Neural progenitor cell (in vitro differentiated cells): ENCODE results near the gene PLAC8. TPM values are rescaled to one million over a fixed set of nuclear protein-coding genes. Genes with fewer than 3 reads are reported as not detected.

Experiments used
- DNase-seq: peaks from one replicate; pipeline ENCODE4 v3.0.0-alpha.2; 2016; ENCODE audit warnings: low spot score
- H2AFZ ChIP-seq: fragments of 200-600 bp; sonication (generic); replicated peaks from 2 replicates; pipeline ENCODE4 v1.6.1; 2016; ENCODE audit warnings: antibody characterized with exemption
- H3F3A ChIP-seq: fragments of 200-600 bp; sonication (generic); 2 replicates; pipeline ENCODE4 v1.6.1; 2016; ENCODE audit warnings: antibody characterized with exemption, low read depth
- H3K27ac ChIP-seq: fragments of 200-600 bp; sonication (generic); 2 replicates; pipeline ENCODE4 v1.5.1; 2016; ENCODE audit warnings: mild to moderate bottlenecking
- H3K27me3 ChIP-seq: fragments of 200-600 bp; sonication (generic); 2 replicates; pipeline ENCODE4 v1.6.1; 2016; ENCODE audit warnings: mild to moderate bottlenecking, moderate library complexity
- H3K36me3 ChIP-seq: fragments of 200-600 bp; sonication (generic); 2 replicates; pipeline ENCODE4 v1.5.1; 2016
- H3K4me1 ChIP-seq: fragments of 200-600 bp; sonication (generic); 2 replicates; pipeline ENCODE4 v1.6.1; 2016; ENCODE audit warnings: mixed run types
- H3K4me2 ChIP-seq: fragments of 200-600 bp; sonication (generic); 2 replicates; pipeline ENCODE4 v1.6.1; 2016
- H3K4me3 ChIP-seq: fragments of 200-600 bp; sonication (generic); 2 replicates; pipeline ENCODE4 v1.5.1; 2016
- H3K79me2 ChIP-seq: fragments of 200-600 bp; sonication (generic); 2 replicates; pipeline ENCODE4 v1.6.1; 2016; ENCODE audit warnings: low read depth
- H3K9ac ChIP-seq: fragments of 200-600 bp; sonication (generic); 2 replicates; pipeline ENCODE4 v1.6.1; 2016
- H3K9me3 ChIP-seq: fragments of 200-600 bp; sonication (generic); 2 replicates; pipeline ENCODE4 v1.5.1; 2016; ENCODE audit warnings: low read depth
- H4K20me1 ChIP-seq: fragments of 200-600 bp; sonication (generic); 2 replicates; pipeline ENCODE4 v1.6.1; 2016; ENCODE audit warnings: low read depth
- H3K27ac Mint-ChIP-seq: 3 replicates; pipeline ENCODE4 v1.8.0; 2021; ENCODE audit warnings: mixed read lengths
- H3K27me3 Mint-ChIP-seq: 2 replicates; pipeline ENCODE4 v1.8.0; 2022; ENCODE audit warnings: low read depth, mild to moderate bottlenecking, inconsistent platforms, moderate library complexity, mixed read lengths; ENCODE audit not compliant: insufficient read depth
- H3K36me3 Mint-ChIP-seq: 3 replicates; pipeline ENCODE4 v1.8.0; 2021; ENCODE audit warnings: mixed read lengths
- H3K4me1 Mint-ChIP-seq: 3 replicates; pipeline ENCODE4 v1.8.0; 2021; ENCODE audit warnings: mixed read lengths
- H3K4me3 Mint-ChIP-seq: 3 replicates; pipeline ENCODE4 v1.8.0; 2021; ENCODE audit warnings: mild to moderate bottlenecking, moderate library complexity, mixed read lengths
- H3K9me3 Mint-ChIP-seq: 3 replicates; pipeline ENCODE4 v1.8.0; 2020; ENCODE audit warnings: mixed read lengths
- EZH2 ChIP-seq: fragments of 200-600 bp; sonication (generic); IDR thresholded peaks from 2 replicates; pipeline ENCODE4 v1.6.1; 2017; ENCODE audit warnings: antibody characterized with exemption, mild to moderate bottlenecking, moderate library complexity
- EZH2phosphoT487 ChIP-seq: fragments of 200-600 bp; sonication (generic); IDR thresholded peaks from 2 replicates; pipeline ENCODE4 v1.6.1; 2017; ENCODE audit warnings: antibody characterized with exemption
- total RNA-seq: library from RNA; depleted of rRNA; stranded (reverse); fragments of >200 nt; gene quantifications from 2 replicates; pipeline ENCODE4 v1.2.3, GENCODE V29; 2015; ENCODE audit warnings: low replicate concordance
- TF ChIP-seq, protein P1 (sequence below): fragments of 200-600 bp; sonication (generic); IDR thresholded peaks from 2 replicates; pipeline ENCODE4 v1.5.1; 2017; ENCODE audit warnings: antibody characterized with exemption, mild to moderate bottlenecking

Gene PLAC8
- total RNA-seq, 1 donor from 2014 or later, result 0.15 TPM

GRCh38 chr4:83108101-83108861 is 6.2 kb downstream of the PLAC8 start:
- H3K9me3 ChIP-seq, result no peaks in the 10 kb centered on the region
- H3K4me1 ChIP-seq, result no peaks in the 10 kb centered on the region
- H3K27me3 Mint-ChIP-seq, result peaks cover 15% of the 10 kb centered on the region
- no peak overlapping the region for H3K4me3 ChIP-seq
- no peaks in the 10 kb centered on the region for H4K20me1 ChIP-seq
- H3K4me2 ChIP-seq, result no peak overlapping the region
- H3K4me1 Mint-ChIP-seq, result peaks cover 7% of the 10 kb centered on the region
- no peaks in the 10 kb centered on the region for H3K9me3 Mint-ChIP-seq
- peaks cover 29% of the 10 kb centered on the region for H3K27me3 ChIP-seq
- no peak overlapping the region for H3K27ac Mint-ChIP-seq
- H3F3A ChIP-seq, result peaks cover 4% of the 10 kb centered on the region
- H3K27ac ChIP-seq, result no peak overlapping the region
- H3K9ac ChIP-seq, result no peak overlapping the region
- H2AFZ ChIP-seq, result no peak overlapping the region
- no peaks in the 10 kb centered on the region for H3K36me3 Mint-ChIP-seq
- DNase-seq, result no peak
- H3K79me2 ChIP-seq, result no peaks in the 10 kb centered on the region
- TF ChIP-seq EZH2 (no peak), EZH2phosphoT487 (no peak)
- TF ChIP-seq, protein P1, sequence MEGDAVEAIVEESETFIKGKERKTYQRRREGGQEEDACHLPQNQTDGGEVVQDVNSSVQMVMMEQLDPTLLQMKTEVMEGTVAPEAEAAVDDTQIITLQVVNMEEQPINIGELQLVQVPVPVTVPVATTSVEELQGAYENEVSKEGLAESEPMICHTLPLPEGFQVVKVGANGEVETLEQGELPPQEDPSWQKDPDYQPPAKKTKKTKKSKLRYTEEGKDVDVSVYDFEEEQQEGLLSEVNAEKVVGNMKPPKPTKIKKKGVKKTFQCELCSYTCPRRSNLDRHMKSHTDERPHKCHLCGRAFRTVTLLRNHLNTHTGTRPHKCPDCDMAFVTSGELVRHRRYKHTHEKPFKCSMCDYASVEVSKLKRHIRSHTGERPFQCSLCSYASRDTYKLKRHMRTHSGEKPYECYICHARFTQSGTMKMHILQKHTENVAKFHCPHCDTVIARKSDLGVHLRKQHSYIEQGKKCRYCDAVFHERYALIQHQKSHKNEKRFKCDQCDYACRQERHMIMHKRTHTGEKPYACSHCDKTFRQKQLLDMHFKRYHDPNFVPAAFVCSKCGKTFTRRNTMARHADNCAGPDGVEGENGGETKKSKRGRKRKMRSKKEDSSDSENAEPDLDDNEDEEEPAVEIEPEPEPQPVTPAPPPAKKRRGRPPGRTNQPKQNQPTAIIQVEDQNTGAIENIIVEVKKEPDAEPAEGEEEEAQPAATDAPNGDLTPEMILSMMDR, result no peak
- no peaks in the 10 kb centered on the region for H3K36me3 ChIP-seq
- H3K4me3 Mint-ChIP-seq, result no peak overlapping the region

DNA sequence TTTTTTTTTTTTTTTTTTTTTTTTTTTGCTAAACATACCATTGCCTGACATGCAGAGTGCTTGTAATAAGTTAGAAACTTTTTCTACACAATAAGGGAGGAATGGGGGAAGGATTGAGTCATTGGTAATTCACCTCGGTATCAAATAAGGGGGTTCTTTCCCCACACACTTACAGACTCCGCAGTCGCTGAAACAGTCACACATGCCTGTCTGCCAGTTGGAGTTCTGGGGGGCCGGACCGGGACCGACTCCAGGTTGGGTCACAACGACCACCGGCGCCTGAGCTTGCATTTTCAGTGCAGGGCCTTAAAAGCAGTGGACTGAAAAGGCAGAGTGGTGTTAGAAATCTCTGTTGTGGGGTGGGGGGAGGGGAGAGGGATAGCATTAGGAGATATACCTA is 6.9 kb downstream of the PLAC8 start:
- H3K4me3 ChIP-seq, result no peak overlapping the region
- H3F3A ChIP-seq, result peaks cover 4% of the 10 kb centered on the region
- Mint-ChIP-seq H3K27ac (no peak overlapping the region), H3K9me3 (no peaks in the 10 kb centered on the region), H3K27me3 (peaks cover 15% of the 10 kb centered on the region), H3K4me3 (no peak overlapping the region), H3K4me1 (peaks cover 7% of the 10 kb centered on the region), H3K36me3 (no peaks in the 10 kb centered on the region)
- TF ChIP-seq EZH2phosphoT487 (no peak), EZH2 (no peak)
- TF ChIP-seq, protein P1, result no peak
- H2AFZ ChIP-seq, result no peak overlapping the region
- peaks cover 29% of the 10 kb centered on the region for H3K27me3 ChIP-seq
- DNase-seq, result no peak
- H3K4me2 ChIP-seq, result no peak overlapping the region
- no peaks in the 10 kb centered on the region for H3K9me3 ChIP-seq
- H3K79me2 ChIP-seq, result no peaks in the 10 kb centered on the region
- no peak overlapping the region for H3K27ac ChIP-seq
- no peak overlapping the region for H3K9ac ChIP-seq
- H3K4me1 ChIP-seq, result no peaks in the 10 kb centered on the region
- no peaks in the 10 kb centered on the region for H4K20me1 ChIP-seq
- no peaks in the 10 kb centered on the region for H3K36me3 ChIP-seq

DNA sequence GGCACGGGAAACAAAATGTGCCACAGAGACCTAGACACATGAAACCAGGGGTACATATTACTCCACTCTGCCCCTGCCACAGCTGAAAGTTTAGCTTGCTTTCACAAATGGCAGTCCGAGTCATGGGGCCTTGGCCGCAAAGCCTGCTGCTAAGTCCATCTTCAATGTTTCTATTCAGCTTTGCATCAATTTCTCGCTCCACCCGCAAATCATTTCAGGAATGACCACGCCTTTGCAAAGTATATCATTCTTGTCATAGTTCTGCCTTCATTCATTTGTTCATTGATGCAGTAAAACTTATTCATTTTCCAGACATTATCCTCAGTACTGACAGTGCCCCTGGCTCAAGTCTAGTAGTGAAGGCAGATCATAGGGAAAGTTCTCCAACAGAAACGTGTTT is 9.5 kb downstream of the PLAC8 start:
- H2AFZ ChIP-seq, result no peak overlapping the region
- Mint-ChIP-seq H3K27me3 (peaks cover 16% of the 10 kb centered on the region), H3K36me3 (no peaks in the 10 kb centered on the region), H3K9me3 (no peaks in the 10 kb centered on the region), H3K27ac (no peak overlapping the region), H3K4me1 (peaks cover 3% of the 10 kb centered on the region), H3K4me3 (no peak overlapping the region)
- DNase-seq, result no peak
- H4K20me1 ChIP-seq, result no peaks in the 10 kb centered on the region
- TF ChIP-seq EZH2, result no peak
- TF ChIP-seq EZH2phosphoT487, result no peak
- TF ChIP-seq, protein P1, result no peak
- no peak overlapping the region for H3K27ac ChIP-seq
- H3K9ac ChIP-seq, result no peak overlapping the region
- peaks cover 4% of the 10 kb centered on the region for H3F3A ChIP-seq
- H3K36me3 ChIP-seq, result no peaks in the 10 kb centered on the region
- peaks cover 21% of the 10 kb centered on the region for H3K27me3 ChIP-seq
- H3K79me2 ChIP-seq, result no peaks in the 10 kb centered on the region
- H3K4me1 ChIP-seq, result no peaks in the 10 kb centered on the region
- H3K9me3 ChIP-seq, result no peaks in the 10 kb centered on the region
- H3K4me3 ChIP-seq, result no peak overlapping the region
- no peak overlapping the region for H3K4me2 ChIP-seq
